ENCODE measurements around the gene ARMC8. TPM values are rescaled to one million over a fixed set of nuclear protein-coding genes. Genes with fewer than 3 reads are reported as not detected.

ARMC8 gene
- total and polyA plus RNA-seq, 7 donors = 12.0 to 75.0 (median 67.6) TPM

DNA sequence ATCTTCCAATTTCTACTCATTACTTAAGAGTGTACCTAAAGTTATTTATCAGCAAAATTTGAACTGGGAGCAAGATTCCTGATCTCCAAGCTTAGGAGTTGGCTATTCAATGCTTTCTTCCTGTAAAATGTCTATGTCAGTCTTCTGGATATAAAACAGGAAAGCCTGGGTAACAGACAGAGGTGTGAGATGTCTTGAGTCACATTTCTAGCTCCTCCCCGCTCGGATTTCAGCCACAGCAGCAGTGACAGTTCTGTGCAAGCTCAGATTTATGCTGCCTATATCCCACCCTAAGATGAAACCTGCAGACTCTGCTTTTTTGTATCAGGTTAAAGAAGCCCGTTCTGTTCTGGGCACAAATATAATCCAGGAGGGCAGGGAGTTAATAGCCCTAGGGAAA is 2.1 kb upstream of the ARMC8 start:
- no peak for DNase-seq
- intact Hi-C loops (cut with DNase I) = loop anchor here (10.0 kb wide), 2 partner anchors 250 to 650 kb away; partner anchors contain the start of genes ESYT3 and PIK3CB
- no peaks in the 10 kb centered on the region for H3K27me3 ChIP-seq
- no peaks in the 10 kb centered on the region for H3K9me3 ChIP-seq
- H3K4me3 ChIP-seq = no peak overlapping the region
- no peak overlapping the region for H3K27ac ChIP-seq
- TF ChIP-seq POLR2A (IDR thresholded peaks at IDR 0.05) (no peak), POLR2AphosphoS5 (IDR thresholded peaks at IDR 0.05) (no peak)
- TF ChIP-seq, protein P1, sequence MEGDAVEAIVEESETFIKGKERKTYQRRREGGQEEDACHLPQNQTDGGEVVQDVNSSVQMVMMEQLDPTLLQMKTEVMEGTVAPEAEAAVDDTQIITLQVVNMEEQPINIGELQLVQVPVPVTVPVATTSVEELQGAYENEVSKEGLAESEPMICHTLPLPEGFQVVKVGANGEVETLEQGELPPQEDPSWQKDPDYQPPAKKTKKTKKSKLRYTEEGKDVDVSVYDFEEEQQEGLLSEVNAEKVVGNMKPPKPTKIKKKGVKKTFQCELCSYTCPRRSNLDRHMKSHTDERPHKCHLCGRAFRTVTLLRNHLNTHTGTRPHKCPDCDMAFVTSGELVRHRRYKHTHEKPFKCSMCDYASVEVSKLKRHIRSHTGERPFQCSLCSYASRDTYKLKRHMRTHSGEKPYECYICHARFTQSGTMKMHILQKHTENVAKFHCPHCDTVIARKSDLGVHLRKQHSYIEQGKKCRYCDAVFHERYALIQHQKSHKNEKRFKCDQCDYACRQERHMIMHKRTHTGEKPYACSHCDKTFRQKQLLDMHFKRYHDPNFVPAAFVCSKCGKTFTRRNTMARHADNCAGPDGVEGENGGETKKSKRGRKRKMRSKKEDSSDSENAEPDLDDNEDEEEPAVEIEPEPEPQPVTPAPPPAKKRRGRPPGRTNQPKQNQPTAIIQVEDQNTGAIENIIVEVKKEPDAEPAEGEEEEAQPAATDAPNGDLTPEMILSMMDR (IDR thresholded peaks at IDR 0.05) = no peak
- H3K36me3 ChIP-seq = no peaks in the 10 kb centered on the region
- H3K4me1 ChIP-seq = peaks cover 0 to 24% (median 15%) of the 10 kb centered on the region in 4 donors
- WGBS, 2 donors = 47 to 59% methylated on average over 3 of the region's 3 CpGs

DNA sequence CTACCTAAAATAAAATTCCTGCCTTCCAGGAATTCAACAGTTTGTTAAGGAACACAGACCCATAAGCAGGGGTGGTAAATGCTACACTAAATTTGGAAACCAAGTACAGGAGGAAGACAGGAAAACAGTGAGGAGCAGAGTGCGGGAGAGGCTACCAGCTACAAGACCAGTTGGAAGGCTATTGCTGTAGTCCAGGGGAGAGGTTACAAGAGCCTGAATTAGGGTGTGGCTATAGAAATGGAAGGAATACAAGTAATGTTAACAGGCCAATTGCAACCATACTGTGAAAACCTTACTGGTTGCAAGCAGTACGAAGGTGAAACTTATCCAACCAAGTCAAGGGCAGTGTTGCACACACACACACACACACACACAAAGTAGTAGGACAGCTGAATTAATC is 880 bp upstream of the ARMC8 start:
- no peak for TF ChIP-seq POLR2A (IDR thresholded peaks at IDR 0.05)
- no peak for TF ChIP-seq POLR2AphosphoS5 (IDR thresholded peaks at IDR 0.05)
- TF ChIP-seq, protein P1 (IDR thresholded peaks at IDR 0.05) = no peak
- TF ChIP-seq EP300 (IDR thresholded peaks at IDR 0.05) = no peak
- intact Hi-C loops (cut with DNase I) = loop anchor here (2.0 to 10.0 kb wide), 3 partner anchors 143 to 649 kb away; partner anchors contain the start of genes ESYT3, NME9 and PIK3CB
- Histone ChIP-seq H3K27me3 (no peaks in the 10 kb centered on the region), H3K4me3 (peak overlapping the region in 3 of 4 donors; percentile 73 to 94 (median 81)), H3K4me1 (peaks cover 0 to 28% (median 23%) of the 10 kb centered on the region in 4 donors), H3K9me3 (no peaks in the 10 kb centered on the region), H3K27ac (peak overlapping the region; percentile 95 to 99 (median 97)), H3K36me3 (no peaks in the 10 kb centered on the region)
- no peak for DNase-seq
- WGBS, 2 donors = 13 to 60% methylated on average over 2 of the region's 2 CpGs

DNA sequence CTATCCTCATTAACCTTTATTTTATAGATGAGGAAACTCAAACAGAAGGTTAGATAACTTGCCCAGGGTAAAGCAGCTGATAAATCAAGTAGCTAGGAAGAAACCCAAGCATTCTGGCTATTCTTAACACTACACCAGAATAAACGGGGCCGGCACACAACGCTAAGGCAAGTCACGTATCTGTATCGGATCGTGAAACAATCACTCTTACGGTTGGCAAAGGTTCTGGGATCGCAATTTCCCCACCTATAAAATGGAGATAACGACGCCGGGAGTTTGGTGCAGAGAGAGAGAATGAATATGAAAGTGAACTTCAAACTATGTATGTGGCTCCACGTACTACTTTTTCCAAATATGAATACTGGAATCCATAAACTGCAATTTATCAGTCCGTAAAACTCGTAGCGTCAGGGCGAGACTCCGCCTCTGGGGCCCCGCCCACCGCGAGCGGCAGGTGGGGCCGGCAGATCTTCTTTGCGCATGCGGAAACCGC is 252 bp upstream of the ARMC8 start:
- H3K9me3 ChIP-seq = no peaks in the 10 kb centered on the region
- peak overlapping the region; percentile 95 to 99 (median 97) for H3K27ac ChIP-seq
- peaks cover 0 to 30% (median 26%) of the 10 kb centered on the region in 4 donors for H3K4me1 ChIP-seq
- TF ChIP-seq POLR2AphosphoS5 (IDR thresholded peaks at IDR 0.05) (no peak), POLR2A (IDR thresholded peaks at IDR 0.05) (no peak), EP300 (IDR thresholded peaks at IDR 0.05) (no peak)
- TF ChIP-seq, protein P1 (IDR thresholded peaks at IDR 0.05) = no peak
- H3K36me3 ChIP-seq = no peaks in the 10 kb centered on the region
- H3K27me3 ChIP-seq = no peaks in the 10 kb centered on the region
- WGBS, 2 donors = 0 to 1% methylated on average over 25 of the region's 25 CpGs
- peak overlapping the region; percentile 73 to 94 (median 87) for H3K4me3 ChIP-seq
- intact Hi-C loops (cut with DNase I) = loop anchor here (2.0 to 10.0 kb wide), 3 partner anchors 142 to 648 kb away; partner anchors contain the start of genes ESYT3, NME9 and PIK3CB
- peak; percentile 96 for DNase-seq

DNA sequence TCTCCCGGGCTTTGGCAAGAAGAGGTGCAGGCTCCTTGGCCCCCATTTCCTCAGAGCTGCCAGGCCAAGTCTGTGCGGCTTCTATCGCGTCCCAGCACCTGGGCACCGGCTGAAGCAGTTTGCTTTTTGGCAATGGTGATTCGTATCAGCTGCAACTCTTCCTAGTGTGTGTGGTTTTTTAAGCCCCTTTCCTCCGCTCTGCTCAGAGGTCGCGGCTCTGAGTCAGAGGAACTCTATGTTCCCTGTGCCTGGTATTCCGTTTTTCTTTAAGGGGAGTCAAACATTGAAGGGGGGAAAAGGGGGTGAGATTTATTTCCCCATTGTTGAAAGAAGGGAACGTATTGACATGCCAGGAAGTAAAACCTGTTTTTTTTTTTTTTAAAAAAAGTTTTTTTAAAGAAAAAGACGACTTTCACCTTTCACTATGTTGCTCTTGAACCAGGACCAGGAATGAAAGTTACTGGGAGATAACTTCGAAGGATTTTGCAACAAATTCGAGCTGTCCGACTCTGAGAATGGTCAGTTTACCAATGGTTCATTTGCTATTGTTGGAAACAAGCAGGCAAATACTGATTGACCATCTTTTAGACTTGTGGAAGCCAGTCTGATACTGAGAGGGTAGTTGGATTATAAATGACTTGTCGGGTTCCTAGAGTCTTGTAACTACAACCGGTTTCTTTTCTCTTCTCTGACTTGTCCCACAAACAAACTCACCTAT is 1.1 kb downstream of the ARMC8 start:
- H3K9me3 ChIP-seq = no peaks in the 10 kb centered on the region
- H3K4me1 ChIP-seq = peaks cover 0 to 31% (median 26%) of the 10 kb centered on the region in 4 donors
- H3K27me3 ChIP-seq = no peaks in the 10 kb centered on the region
- H3K36me3 ChIP-seq = no peaks in the 10 kb centered on the region
- intact Hi-C loops (cut with DNase I) = loop anchor here (2.0 to 10.0 kb wide), 3 partner anchors 13 to 647 kb away; partner anchors contain the start of genes DBR1, ESYT3 and PIK3CB
- peak overlapping the region; percentile 95 to 99 (median 97) for H3K27ac ChIP-seq
- peak in 1 of 2 donors; percentile 29 for TF ChIP-seq POLR2A (IDR thresholded peaks at IDR 0.05)
- TF ChIP-seq, protein P1 (IDR thresholded peaks at IDR 0.05) = no peak
- peak in 3 of 4 donors; percentile 38 to 79 (median 62) for TF ChIP-seq EP300 (IDR thresholded peaks at IDR 0.05)
- peak; percentile 35 to 85 (median 75) for TF ChIP-seq POLR2AphosphoS5 (IDR thresholded peaks at IDR 0.05)
- 2 to 8% methylated on average over 17 of the region's 17 CpGs for WGBS, 2 donors
- H3K4me3 ChIP-seq = peak overlapping the region; percentile 73 to 94 (median 87)
- DNase-seq = peak; percentile 66
